ENCODE measurements around the gene MRPS26.

DNA sequence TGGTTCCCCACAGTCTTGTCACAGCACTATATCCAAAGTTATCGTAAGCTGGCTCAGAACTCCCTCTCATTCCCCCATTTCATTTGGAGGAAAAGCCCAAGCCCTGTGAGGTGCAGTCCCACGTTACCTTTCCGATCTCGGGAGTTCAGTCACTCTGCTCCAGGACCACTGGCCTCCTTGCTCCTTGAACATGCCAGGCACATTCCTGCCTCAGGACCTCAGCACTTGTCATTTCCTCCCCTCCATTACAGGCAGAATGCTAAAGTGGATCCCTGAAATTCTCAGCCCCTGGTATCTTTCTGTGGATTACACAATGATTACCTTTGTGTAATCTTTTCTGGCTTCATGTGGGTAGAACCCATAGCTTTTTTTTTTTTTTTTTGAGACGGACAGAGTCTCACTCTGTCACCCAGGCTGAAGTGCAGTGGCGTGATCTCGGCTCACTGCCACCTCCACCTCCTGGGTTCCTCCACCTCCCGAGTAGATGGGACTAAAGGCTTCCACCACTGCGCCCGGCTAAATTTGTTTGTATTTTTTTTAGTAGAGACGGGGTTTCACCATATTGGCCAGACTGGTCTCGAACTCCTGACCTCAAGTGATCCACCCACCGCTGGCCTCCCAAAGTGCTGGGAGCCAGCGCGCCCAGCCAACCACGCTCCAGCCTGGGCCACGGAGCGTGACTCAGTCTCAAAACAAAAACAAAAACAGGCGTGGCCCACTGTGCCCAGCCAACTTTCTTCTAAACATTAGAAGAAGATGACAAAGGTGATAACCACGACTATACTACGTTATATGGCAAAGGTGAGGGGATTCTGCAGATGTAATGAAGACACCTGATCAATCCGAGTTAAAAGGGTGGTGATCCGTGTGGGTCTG is 21.5 kb downstream of the MRPS26 start:
- TF ChIP-seq, protein P1, sequence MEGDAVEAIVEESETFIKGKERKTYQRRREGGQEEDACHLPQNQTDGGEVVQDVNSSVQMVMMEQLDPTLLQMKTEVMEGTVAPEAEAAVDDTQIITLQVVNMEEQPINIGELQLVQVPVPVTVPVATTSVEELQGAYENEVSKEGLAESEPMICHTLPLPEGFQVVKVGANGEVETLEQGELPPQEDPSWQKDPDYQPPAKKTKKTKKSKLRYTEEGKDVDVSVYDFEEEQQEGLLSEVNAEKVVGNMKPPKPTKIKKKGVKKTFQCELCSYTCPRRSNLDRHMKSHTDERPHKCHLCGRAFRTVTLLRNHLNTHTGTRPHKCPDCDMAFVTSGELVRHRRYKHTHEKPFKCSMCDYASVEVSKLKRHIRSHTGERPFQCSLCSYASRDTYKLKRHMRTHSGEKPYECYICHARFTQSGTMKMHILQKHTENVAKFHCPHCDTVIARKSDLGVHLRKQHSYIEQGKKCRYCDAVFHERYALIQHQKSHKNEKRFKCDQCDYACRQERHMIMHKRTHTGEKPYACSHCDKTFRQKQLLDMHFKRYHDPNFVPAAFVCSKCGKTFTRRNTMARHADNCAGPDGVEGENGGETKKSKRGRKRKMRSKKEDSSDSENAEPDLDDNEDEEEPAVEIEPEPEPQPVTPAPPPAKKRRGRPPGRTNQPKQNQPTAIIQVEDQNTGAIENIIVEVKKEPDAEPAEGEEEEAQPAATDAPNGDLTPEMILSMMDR (IDR thresholded peaks at IDR 0.05) = no peak
- no peak for TF ChIP-seq POLR2A (IDR thresholded peaks at IDR 0.05)
